Small intestine (tissue), 7 donors: ENCODE measurements around the gene NAV2. TPM values are rescaled to one million over a fixed set of nuclear protein-coding genes. Genes with fewer than 3 reads are reported as not detected.

ENCODE experiments used
- DNase-seq, 2 donors: peaks; one replicate each; pipeline versions ENCODE4 v3.0.0 to v3.0.0-alpha.2; 2013
- FAIRE-seq: peaks from 2 replicates; lab custom pipeline; 2012; peaks lifted over from hg19 to GRCh38; lab: Jason Lieb, UNC
- H3K27ac ChIP-seq, 3 donors: one replicate each; pipeline ENCODE4 v1.5.1; 2013; ENCODE audit warnings: low read length in 2 of 3, mild to moderate bottlenecking in 2 of 3, control low read depth in 1 of 3, inconsistent platforms in 1 of 3, low read depth in 1 of 3, moderate library complexity in 1 of 3
- H3K27me3 ChIP-seq, 3 donors: one replicate each; pipeline ENCODE4 v1.6.1; 2013; ENCODE audit warnings: low read length in 3 of 3, inconsistent platforms in 1 of 3; ENCODE audit not compliant: control insufficient read depth in 3 of 3, insufficient read depth in 3 of 3
- H3K36me3 ChIP-seq, 3 donors: one replicate each; pipeline ENCODE4 v1.6.1; 2013; ENCODE audit warnings: low read length in 3 of 3, inconsistent platforms in 1 of 3, low read depth in 1 of 3, mild to moderate bottlenecking in 1 of 3, moderate library complexity in 1 of 3; ENCODE audit not compliant: control insufficient read depth in 3 of 3, insufficient read depth in 2 of 3
- H3K4me1 ChIP-seq, 3 donors: one replicate each; pipeline ENCODE4 v1.6.1; 2013; ENCODE audit warnings: low read length in 2 of 3, inconsistent platforms in 1 of 3, low read depth in 1 of 3, mild to moderate bottlenecking in 1 of 3, moderate library complexity in 1 of 3; ENCODE audit not compliant: control insufficient read depth in 3 of 3, insufficient read depth in 2 of 3
- H3K4me3 ChIP-seq, 3 donors: one replicate each; pipeline ENCODE4 v1.5.1; 2013; ENCODE audit warnings: low read length in 3 of 3, control low read depth in 1 of 3, inconsistent platforms in 1 of 3, low read depth in 1 of 3, mild to moderate bottlenecking in 1 of 3, moderate library complexity in 1 of 3
- H3K9me3 ChIP-seq, 2 donors: one replicate each; pipeline ENCODE4 v1.6.1; 2013; ENCODE audit warnings: low read depth in 1 of 2, low read length in 1 of 2; ENCODE audit not compliant: control insufficient read depth in 2 of 2, insufficient read depth in 1 of 2
- WGBS, 3 donors: extraction: QIAGEN DNeasy Blood & Tissue Kit; methylation state at CpG; one replicate each; pipeline ENCODE4 v1.1.7; 2013; 5-methylcytosine and 5-hydroxymethylcytosine counted together
- polyA plus RNA-seq, 4 donors: library from polyadenylated mRNA; stranded (reverse) in 3 of 4; unstranded in 1 of 4; fragments of 200-250 nt in 3 of 4; fragments of 120-200 nt in 1 of 4; gene quantifications; one replicate each; pipeline versions ENCODE4 v1.2.1 to v1.2.3, GENCODE V29; 2013
- donor health status: healthy with polysubstance abuse.
- donor health status: control.
- donor health status: control.
- donor health status: Bipolar disorder and iron deficiency.
- donor health status: healthy.

The NAV2 gene
- polyA plus RNA-seq, 4 donors: 1.6 to 6.5 (median 3.6) TPM

DNA sequence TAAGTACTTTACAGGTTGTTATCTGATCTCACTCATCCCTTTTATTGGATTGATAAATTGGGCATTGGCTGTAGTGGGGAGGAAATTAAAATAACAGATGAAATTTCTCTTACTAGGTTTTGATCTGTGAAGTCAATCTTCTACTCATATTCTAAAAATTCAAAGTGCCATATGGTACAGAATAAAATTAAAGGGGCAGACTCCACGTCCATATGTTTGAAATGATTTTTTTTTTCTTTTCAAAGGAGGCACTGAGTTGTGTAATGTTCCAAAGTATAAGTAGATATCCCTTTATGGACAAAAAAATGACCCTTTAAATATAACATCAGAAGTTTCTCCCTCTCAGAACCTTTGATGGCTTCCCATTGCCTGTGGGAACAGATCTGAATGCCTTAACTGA is 240.3 kb downstream of the NAV2 start:
- H3K9me3 ChIP-seq: no peaks in the 10 kb centered on the region
- WGBS, 3 donors: 72 to 81% (median 73%) methylated on average over 1 of the region's 1 CpG
- no peak overlapping the region for H3K27ac ChIP-seq
- H3K27me3 ChIP-seq: no peaks in the 10 kb centered on the region
- H3K4me1 ChIP-seq: peaks cover 0 to 21% (median 4%) of the 10 kb centered on the region in 3 donors
- FAIRE-seq: no peak
- H3K4me3 ChIP-seq: no peak overlapping the region
- DNase-seq: no peak
- H3K36me3 ChIP-seq: peaks cover 2 to 9% (median 3%) of the 10 kb centered on the region in 3 donors

DNA sequence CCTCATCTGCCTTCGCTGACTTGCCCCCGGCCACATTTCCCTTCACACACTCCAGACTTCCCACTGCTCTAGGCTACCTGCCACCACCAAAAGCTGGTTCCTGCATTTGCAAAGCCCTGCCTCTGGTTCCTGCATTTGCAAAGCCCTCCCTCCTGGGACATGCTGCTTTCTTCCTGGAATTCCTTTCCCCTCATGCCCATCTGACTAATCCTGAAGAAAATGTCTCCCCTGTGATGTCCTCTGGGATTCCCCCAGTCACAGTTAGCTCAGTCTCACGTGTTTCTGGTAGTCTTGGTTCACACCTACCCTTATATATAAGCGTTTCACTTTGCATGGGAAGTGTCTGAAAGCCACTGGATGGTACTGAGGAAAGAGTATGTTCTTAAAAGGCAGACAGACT is 240.7 kb downstream of the NAV2 start:
- no peak for DNase-seq
- Histone ChIP-seq H3K4me1 (peaks cover 0 to 21% (median 4%) of the 10 kb centered on the region in 3 donors), H3K4me3 (no peak overlapping the region), H3K36me3 (peaks cover 2 to 9% (median 3%) of the 10 kb centered on the region in 3 donors), H3K27me3 (no peaks in the 10 kb centered on the region), H3K27ac (no peak overlapping the region), H3K9me3 (no peaks in the 10 kb centered on the region)
- FAIRE-seq: no peak
- WGBS, 3 donors: 70 to 79% (median 75%) methylated on average over 4 of the region's 4 CpGs

DNA sequence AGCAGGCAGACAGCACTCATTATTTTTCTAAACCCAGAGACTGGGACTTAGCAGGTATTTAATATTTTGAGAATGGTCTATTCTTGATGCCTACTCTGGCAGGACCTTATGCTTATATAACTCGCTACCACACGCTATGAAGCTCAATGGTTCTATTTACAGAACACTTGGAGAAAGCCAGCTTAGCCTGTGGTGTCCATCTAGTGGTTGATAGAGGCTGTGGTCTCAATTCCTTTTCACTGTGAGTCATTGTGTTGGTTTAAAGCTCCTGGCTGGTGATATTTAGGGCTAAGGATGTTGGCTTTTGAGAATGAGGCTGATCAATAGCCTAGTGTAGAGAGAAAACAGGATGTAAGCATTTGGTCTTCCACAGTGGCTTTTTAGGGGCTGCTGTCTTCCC is 241.3 kb downstream of the NAV2 start:
- DNase-seq (peak; percentile 15 to 24), FAIRE-seq (no peak)
- no peaks in the 10 kb centered on the region for H3K27me3 ChIP-seq
- H3K27ac ChIP-seq: no peak overlapping the region
- peaks cover under 1 to 7% (median 2%) of the 10 kb centered on the region in 3 donors for H3K36me3 ChIP-seq
- H3K4me3 ChIP-seq: no peak overlapping the region
- peaks cover 0 to 21% (median 4%) of the 10 kb centered on the region in 3 donors for H3K4me1 ChIP-seq
- no peaks in the 10 kb centered on the region for H3K9me3 ChIP-seq
- WGBS, 3 donors: 68 to 91% (median 85%) methylated on average over 2 of the region's 2 CpGs

DNA sequence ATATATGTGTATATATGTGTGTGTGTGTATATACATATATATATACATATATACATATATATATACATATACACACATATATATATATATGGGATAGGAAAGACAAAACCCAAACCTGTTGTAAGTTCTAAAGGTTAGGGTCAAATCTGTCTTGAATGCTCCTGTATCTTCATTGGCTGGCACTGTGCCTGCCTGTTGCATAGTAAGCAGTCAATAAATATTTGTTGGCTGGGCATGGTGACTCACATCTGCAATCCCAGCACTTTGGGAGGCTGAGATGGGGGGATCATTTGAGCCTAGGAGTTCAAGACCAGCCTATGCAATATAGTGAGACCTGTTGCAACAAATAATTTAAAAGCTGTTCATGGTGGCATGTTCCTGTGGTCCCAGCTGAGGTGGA is 242.3 kb downstream of the NAV2 start:
- Histone ChIP-seq H3K9me3 (no peaks in the 10 kb centered on the region), H3K36me3 (peaks cover 0 to 2% (median 0%) of the 10 kb centered on the region in 3 donors), H3K4me3 (no peak overlapping the region), H3K4me1 (peaks cover 0 to 21% (median 4%) of the 10 kb centered on the region in 3 donors), H3K27ac (no peak overlapping the region), H3K27me3 (no peaks in the 10 kb centered on the region)
- FAIRE-seq: no peak
- DNase-seq: peak in 1 of 2 donors; percentile 34

DNA sequence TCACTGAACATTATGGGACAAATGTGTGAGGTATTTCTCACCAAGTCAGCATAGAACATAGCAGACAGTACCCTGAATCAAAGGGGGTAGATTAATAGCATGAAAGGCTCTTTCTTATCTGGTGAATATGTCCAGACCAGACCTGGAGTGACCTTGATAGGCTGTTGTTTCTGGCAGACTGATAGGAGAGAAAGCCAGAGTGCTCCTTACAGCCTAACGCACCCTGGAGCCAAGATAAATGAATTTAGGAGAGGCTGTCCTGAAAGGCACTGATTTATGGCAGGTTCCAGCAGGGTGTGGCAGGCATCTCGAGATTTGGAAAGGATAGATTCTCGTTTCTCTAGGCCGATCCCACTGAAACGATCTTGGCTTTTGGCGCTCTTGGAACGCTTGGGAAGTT is 243.0 kb downstream of the NAV2 start:
- FAIRE-seq: no peak
- Histone ChIP-seq H3K27me3 (no peaks in the 10 kb centered on the region), H3K27ac (no peak overlapping the region), H3K9me3 (no peaks in the 10 kb centered on the region), H3K4me1 (peaks cover 0 to 21% (median 4%) of the 10 kb centered on the region in 3 donors), H3K36me3 (peaks cover 0 to 2% (median 0%) of the 10 kb centered on the region in 3 donors), H3K4me3 (no peak overlapping the region)
- no peak for DNase-seq
- WGBS, 3 donors: 51 to 64% (median 59%) methylated on average over 7 of the region's 7 CpGs

DNA sequence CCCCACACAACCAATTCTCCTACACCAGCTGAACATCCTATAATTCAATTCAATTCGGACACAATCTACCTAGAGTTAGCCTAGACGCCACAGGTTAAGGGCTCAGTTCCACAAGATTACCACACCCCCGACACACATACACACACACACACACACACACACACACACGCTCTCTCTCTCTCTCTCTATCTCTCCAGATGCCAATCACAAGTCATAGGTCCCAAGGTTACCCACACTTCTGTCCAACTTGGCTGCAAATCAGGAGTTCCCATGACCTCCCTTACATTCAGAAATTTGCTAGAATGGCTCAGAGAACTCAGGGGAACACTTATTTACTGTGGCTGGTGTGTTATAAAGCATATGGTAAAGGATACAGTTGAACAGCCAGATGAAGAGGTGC is 243.6 kb downstream of the NAV2 start:
- Histone ChIP-seq H3K27ac (no peak overlapping the region), H3K4me3 (no peak overlapping the region), H3K4me1 (peaks cover 0 to 21% (median 4%) of the 10 kb centered on the region in 3 donors), H3K36me3 (no peaks in the 10 kb centered on the region), H3K9me3 (no peaks in the 10 kb centered on the region), H3K27me3 (no peaks in the 10 kb centered on the region)
- WGBS, 3 donors: 50 to 68% (median 62%) methylated on average over 4 of the region's 4 CpGs
- DNase-seq (no peak), FAIRE-seq (no peak)

DNA sequence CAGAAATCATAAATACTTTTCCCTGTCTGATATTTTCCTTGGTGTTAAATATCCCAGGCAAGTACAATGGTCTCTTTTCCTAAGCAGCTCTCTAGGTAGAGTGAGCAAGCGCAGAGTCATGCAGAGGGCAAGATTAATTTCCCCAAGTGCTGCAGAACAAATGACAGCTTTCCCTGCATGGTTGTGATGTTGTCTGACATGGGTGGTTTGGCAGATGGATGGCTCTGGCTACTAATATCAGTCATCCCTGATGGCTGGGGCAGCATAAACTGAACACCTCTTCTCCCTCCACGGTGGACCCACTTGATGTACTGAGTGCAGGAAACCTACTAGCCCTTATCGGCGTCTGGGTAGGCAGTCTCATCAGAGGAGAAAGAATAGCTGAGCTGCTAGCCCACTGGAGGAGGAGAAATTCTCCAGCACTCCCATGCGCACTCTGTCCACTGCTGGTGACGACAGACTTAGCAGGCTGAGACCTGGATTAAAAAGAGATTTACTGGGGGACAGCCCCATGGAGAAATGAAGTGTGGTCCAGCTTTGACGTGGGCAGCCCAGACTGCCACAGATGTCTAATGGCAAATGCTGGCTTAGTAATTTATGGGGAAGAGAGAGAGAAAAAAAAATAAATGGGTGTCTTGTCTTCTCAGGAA is 244.8 kb downstream of the NAV2 start:
- peaks cover 0 to 14% (median 0%) of the 10 kb centered on the region in 3 donors for H3K4me1 ChIP-seq
- H3K27ac ChIP-seq: no peak overlapping the region
- no peaks in the 10 kb centered on the region for H3K36me3 ChIP-seq
- 91 to 95% (median 94%) methylated on average over 7 of the region's 7 CpGs for WGBS, 3 donors
- H3K9me3 ChIP-seq: no peaks in the 10 kb centered on the region
- H3K4me3 ChIP-seq: no peak overlapping the region
- no peaks in the 10 kb centered on the region for H3K27me3 ChIP-seq
- FAIRE-seq (no peak), DNase-seq (no peak)

DNA sequence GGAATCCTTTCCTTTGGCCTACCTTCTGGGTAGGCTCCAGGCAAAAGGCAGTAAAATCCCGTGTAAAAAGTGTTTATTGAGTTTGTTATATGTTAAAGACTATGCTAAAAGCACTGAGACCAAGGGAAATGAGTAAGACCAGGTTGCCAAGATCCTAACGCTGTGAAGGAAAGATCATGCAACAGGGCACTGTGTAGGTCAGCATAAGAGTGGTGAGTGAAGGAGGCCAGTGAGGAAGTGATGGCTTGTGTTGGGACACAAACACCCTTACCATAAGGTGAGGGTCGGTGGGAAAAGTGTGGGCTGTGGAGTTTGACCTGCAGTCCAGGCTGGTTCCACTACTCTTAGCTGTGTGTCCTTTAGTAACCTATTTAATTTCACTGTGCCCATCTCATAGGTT is 245.6 kb downstream of the NAV2 start:
- H3K27ac ChIP-seq: no peak overlapping the region
- H3K9me3 ChIP-seq: no peaks in the 10 kb centered on the region
- peaks cover 0 to 10% (median 0%) of the 10 kb centered on the region in 3 donors for H3K4me1 ChIP-seq
- no peaks in the 10 kb centered on the region for H3K27me3 ChIP-seq
- H3K4me3 ChIP-seq: no peak overlapping the region
- no peak for DNase-seq
- no peaks in the 10 kb centered on the region for H3K36me3 ChIP-seq
- WGBS, 3 donors: 66 to 77% (median 71%) methylated on average over 3 of the region's 3 CpGs
- FAIRE-seq: no peak

DNA sequence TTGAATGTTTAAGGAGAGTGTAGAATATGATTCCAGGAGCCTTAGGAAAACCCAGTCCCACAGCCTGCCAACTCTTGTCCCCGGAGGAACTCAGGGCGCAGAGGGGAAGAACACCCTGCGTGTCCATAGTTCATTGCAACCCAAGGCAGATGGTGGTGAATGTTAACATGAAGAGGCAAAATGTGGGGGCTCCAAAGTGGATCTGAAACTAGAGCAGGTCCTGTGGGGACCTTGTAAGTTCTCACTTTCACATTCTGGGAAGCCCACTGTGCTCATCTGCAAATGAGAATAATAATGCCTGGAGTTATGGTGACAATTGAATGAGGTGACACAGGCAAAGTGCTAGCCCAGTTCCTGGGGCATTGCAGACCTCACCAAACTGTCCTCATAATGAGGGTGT is 246.6 kb downstream of the NAV2 start:
- Histone ChIP-seq H3K27me3 (no peaks in the 10 kb centered on the region), H3K4me1 (peaks cover 0 to 6% (median 0%) of the 10 kb centered on the region in 3 donors), H3K4me3 (no peak overlapping the region), H3K9me3 (no peaks in the 10 kb centered on the region), H3K36me3 (no peaks in the 10 kb centered on the region), H3K27ac (no peak overlapping the region)
- no peak for DNase-seq
- WGBS, 3 donors: 94 to 98% (median 96%) methylated on average over 3 of the region's 3 CpGs
- FAIRE-seq: no peak
